IPS-NIHi7 (cell line): ENCODE data around the gene CTNNA2.

Experiments used
- DNase-seq: peaks from one replicate; pipeline ENCODE4 v3.0.0; 2012; ENCODE audit warnings: mixed read lengths; ENCODE audit errors: extremely low spot score

Gene CTNNA2

DNA sequence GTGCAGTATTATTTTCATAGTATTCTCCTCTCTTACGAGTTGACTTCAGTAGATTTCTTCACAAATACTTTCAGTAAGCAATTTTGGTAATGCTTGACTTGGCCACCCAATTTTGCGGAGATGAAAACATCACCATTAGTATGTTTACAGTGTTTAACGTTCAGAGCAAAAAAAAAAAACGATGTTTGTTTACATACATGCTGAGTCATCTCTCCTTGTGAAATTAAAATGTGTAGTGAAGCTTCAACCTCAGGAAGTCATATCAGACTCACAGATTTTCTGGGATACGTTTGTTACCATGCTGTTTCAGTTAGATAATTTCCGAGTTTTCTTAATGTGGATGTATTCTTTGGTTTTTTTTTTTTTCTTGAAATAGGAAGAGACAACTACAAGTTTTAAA, 100.1 kb downstream of the CTNNA2 start:
- DNase-seq = no peak

DNA sequence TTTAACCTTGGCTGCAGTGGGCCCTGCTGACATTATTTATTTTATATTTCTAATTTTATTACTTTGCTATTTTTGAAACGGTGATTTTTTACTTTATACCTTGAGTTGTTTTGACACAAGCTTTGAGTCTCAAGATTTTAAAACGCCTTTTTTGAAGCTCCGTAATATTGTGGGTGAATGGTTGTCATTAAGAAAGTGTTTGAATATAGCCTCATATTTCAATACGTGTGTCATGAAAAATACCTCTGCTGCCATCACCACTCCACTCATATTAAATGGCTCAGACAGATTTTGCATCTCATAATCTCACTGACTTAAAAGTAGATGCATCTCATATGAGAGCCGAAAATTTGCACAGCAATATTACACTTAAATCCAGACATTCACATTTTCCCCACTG, 106.6 kb downstream of the CTNNA2 start:
- no peak for DNase-seq

DNA sequence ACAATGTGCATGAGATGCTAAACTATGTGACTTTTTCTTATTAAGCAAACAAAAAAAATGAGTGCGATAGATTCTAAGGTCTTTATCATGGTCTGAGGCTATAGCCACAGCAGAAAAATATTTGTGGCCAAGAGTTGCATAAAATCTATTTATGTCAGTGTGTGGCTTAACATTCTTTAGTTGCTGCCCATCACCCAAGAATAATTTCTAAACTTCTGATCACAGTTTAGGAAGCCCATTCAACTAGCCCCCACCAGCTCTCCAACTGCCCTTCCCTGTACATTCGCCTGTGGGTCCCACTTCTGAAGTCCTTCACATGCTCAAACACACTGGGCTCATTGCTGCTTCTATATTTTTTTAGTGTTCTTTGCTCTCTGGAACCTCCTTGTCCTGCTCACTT, 107.1 kb downstream of the CTNNA2 start:
- no peak for DNase-seq

DNA sequence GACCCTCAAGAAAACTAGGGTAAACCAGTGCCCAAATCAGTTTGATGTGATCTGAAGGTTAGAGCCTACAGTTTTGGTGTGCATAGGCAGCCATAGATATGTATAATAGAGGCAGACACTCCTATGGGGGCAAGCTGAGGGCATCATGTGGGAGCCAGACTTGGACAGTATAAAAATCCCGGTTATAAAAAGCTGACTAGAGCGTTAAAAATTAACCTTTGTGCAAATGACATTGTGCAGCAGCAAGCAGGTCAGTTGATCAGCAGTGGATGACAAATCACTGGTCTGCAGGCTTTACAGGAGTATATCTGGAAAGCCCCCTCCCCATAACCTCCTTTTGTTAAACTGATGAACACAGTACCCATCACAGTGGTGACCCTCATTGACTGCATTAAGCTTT, 107.8 kb downstream of the CTNNA2 start:
- DNase-seq = no peak

DNA sequence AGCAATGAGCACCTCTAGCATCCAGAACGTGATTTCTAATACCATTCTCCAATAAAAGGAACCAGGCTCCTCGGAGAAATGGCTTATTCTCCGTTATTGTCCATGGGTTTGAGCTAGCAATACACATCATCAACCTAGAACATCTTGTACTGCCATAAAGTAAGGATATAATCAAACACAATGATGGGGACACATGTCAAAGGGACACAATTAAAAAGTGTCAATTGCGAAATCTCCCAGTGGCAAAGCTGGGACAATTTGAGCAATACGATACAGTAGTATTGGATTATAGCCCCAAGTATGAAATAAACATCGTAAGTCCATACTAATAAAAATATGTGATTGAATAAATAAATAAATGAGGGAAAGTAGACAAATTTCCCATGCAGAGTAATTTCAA, 108.4 kb downstream of the CTNNA2 start:
- no peak for DNase-seq

DNA sequence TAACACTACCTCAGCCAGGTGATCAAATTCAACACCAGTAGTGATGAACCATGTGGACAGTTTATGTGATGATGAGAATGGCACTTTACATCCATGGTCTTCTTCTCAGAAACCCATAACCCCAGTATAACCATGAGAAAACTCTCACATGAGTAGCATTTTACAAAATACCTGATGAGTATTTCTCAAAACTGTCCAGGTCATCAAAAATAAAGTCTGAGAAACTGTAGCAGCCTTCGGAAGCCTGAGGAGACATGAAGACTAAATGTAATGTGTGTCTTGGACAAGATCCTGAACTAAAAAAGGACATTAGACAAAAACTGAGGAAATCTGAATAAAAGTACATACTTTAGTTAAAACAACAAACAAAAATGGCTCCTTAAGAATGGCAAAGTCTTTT, 108.9 kb downstream of the CTNNA2 start:
- no peak for DNase-seq

DNA sequence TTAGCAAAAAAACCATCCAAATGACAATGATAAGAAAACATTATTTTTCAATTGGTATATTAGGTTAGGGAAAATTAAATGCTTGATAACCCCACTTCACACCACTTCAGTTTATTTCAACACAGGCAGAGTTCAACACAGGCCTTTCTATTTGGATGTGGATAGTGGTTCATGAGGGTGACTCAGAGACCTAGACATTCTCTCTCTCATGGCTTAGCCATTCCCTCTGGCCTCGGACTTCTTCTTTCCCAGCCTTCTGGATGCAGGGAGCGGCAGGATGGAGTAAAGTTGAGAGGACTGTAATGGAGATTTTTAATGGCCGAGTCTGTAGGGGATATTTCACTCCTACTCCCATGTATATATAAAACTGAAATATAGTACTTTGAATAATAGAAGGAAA, 109.7 kb downstream of the CTNNA2 start:
- DNase-seq = no peak

DNA sequence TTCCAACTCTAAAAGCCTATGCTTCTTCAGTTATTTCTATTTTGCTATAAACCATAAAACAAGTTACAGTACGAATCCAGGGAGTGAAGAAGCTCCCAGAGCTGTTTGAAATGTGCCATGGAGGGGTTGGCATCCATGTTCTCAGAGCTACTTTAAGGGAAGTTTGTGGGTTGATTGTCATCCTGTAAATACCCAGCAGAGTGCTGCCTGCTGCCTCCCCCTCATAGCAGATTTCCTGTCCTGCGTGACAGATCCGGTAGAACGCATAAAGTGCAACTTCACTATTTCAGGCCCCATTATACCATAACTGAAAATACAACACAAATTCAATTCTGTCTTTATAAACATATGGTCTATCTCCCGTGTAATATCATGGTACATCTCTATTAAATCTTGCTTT, 114.4 kb downstream of the CTNNA2 start:
- DNase-seq = no peak

DNA sequence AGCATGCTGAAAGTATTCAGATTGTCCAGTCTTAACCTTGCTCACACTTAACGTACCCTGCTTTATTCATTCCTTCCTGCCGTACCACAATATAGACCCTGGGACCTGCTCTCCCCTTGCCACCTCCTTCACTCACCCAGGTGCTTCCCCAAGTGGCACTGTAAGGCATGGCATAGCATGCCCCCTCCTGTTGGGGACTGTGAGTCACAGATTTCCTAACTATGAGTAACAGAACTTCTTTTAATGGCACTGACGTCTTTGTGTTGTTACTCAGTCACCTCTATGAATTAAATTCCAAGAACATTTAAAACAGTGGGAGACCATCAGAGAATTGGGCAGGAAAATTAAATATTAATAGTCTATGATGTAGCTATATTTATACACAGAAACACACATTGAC, 117.2 kb downstream of the CTNNA2 start:
- no peak for DNase-seq

DNA sequence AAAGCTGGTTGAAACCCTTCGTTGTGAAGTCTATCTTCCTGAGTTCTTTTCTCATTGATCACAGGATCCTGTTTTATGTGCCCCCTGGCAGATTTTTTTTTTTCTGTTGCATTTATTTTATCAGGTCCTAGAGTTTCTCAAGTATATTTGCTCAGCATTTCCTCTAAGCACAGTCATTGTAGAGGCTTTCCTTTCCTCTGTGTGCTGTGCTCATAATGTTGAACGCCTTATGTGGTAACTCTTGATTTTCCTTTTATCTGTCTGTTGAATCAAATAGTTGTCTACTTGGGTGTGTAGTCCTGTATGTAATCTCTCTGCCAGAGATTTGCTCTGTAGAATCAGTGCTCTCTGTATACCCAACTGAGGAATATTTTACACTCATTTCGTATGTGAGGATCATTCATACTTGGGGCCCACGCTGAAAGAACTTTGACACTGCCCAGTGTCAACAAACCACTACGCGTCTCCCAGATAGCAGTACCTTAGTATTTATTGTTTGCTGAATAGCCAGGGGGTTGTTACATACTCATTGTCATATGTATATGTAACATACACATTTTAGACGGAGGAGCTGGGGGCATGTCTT, 118.2 kb downstream of the CTNNA2 start:
- no peak for DNase-seq

DNA sequence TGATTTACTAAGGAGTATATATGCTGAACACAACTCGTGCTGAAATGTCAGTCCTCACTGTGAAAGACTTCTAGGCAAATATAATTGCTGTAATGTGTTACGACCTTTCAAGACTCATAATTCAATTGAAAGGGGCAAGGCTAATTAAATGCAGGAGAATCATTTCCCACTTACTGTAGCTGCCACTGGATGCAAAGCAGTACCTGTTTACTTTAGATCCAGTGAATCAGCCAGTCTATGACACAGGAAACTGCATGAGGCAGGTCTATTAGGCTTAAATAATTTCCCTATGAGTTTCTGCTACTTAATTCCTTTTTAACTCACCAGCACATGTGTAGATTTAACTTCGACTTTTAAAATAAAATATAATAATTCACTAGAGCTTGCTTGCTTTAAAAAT, 125.6 kb downstream of the CTNNA2 start:
- no peak for DNase-seq

DNA sequence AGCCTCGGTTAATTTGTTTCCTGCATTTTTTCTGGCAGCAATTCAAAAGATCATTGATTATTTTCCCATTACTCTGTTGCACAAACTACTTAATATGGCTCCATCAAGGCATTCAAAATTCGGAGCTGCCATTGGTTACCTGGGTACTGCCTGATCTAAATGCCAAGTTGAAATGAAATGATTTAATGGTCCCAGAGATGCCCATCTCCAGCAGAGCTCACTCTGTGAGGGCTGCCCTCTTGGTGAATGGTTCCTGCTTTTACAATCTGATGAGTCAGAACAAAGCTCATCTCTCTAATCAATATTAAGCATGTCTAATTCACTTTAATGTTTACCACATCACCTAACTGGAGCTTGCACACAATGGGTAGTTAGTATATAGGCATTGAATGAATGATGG, 126.1 kb downstream of the CTNNA2 start:
- DNase-seq = no peak

DNA sequence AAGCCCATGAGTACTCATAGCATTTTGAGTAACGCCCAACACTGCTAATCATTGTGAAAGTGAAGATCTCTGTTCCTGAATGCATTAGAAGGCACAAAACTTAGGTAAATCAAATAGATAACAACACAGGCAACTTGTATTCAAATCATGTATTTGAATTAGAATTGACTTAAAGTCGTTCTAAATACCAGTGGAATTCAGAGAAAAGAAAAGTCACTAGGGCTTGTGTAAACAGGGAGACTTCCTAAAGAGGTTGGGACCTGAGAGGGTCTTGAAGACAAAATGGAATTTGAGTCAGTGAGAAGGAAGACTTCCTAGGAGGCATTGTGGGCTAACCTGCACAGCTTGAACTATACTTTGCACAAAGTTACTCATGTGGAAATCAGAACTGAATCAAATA, 127.2 kb downstream of the CTNNA2 start:
- DNase-seq = peak; percentile 17

DNA sequence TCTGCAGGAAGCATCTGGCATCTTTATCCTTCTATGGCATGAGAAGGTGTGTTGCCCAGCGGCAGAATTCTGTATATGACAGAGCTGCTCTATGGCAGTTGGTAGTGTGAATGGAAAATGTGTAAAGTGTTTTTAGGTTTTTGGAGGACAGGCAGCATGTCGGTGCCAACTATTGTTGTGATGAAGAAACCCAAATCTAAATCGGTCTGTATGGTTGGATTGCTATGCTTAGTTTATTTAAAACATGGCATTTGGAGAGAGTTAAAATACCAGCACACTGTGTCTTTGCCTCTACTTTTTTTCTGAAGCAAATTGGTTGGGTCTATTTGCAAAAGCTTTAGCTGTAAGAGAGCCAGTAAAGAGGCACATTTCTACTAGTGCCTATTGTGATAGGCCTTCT, 136.7 kb downstream of the CTNNA2 start:
- no peak for DNase-seq

DNA sequence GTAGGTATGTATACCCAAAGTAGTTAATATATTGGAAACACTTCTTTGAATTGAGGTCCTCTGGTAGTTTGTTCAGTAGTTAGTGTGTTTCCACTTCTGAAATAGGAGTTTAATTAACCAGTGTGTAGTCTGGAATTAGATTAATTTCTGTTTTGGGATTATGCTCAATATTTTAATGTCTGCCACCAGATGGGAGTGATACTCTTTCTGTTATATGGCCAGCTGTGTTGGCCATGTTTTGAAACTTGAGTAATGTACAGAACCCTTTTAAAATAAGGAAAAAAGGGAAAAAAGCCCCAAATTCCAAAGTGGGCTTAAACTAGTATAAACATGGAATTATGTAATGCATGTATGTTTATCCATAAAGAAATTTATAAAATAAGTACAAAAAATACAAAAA, 147.7 kb downstream of the CTNNA2 start:
- DNase-seq = no peak

DNA sequence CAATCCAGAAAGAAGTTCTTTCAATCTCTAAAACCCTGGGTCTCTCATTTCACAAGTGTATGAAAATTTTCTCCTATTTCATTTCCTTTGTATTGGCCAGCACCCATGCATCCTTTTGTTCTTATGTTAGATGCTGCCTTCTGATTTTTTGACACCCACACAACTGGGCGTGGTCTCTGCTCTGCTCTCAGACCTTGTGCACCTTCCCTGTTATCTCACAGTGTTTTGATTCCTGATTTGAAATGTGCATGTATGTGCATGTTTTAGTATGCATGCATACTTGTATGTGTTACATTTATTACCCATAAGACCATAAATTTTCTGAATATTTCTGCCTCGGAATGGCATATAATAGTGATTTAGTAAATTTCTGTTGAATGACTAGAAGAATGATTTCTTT, 152.2 kb downstream of the CTNNA2 start:
- no peak for DNase-seq

DNA sequence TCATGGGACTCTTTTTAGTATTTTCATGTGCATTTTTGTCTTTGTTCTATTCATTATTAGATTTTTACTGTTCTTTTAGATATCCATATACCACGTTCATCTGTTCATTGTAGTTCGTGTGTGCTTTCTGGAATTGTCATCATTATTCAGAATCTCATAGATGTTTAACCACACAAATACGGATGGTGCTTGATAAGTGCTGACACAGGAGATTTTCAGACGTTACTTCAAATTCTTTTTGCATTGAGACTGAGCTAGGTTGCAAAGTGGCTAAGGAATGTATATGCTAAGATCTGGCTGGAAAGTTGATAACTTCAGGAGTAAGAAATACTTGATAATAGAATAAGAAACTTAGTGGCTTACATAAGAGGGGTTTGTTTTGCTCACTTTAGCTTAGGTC, 153.6 kb downstream of the CTNNA2 start:
- DNase-seq = no peak

DNA sequence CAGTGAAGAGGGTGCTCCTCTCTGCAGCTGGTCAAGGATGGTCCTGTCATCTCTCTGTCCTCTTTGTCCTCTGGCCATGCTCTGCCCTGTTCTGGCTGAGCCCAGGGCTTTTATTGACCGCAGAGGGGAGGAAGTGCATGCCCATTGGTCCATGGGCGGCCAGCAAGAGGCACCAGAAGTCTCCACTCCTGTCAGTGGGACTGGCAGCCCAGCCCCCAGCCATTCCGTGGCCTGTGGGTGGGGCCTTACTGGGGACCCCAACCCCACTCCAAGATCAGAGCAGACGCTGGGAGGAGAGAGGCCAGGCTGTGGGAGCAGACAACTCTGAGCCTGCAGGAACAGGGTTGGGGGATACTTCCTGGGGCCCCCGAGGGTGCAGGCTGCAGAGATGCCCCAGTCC, 156.9 kb downstream of the CTNNA2 start:
- no peak for DNase-seq

DNA sequence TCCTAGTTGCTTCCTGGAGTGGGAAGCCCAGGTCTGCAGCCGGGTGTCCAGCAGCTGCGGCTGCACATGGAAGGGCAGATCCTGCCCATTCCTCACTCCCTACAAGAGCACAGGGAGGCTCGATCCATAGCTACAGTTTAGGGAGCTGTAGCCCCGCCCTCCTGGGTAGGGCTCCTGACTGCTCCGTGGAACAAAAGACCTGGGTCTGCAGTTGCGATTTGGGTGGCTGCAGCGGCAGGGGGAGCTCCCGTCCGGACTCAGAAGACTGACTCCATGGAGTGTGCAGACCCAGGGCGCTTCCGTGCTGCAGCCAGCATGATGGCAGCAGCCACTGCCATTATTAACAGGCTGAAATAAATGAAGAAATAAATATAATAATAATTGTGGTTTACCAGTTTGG, 157.3 kb downstream of the CTNNA2 start:
- peak; percentile 89 for DNase-seq

DNA sequence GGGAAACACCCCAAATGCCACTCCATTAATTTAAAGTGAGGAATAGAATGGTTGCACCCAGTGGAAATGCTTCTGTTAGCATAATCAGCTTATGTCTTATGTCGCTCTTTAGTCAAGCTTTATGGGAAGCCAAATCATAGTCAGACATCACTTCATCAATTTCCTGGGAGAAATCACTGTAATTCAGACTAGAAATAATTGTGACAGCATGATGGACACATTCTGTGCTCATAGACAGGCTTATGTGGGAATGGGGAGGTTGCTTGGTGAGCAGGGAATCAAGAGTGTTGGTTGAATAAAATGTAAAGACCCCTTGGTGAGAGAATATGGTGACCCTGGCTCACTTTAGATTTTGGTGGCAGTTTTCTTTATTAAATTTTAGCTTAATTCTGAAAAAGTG, 174.0 kb downstream of the CTNNA2 start:
- DNase-seq = no peak

DNA sequence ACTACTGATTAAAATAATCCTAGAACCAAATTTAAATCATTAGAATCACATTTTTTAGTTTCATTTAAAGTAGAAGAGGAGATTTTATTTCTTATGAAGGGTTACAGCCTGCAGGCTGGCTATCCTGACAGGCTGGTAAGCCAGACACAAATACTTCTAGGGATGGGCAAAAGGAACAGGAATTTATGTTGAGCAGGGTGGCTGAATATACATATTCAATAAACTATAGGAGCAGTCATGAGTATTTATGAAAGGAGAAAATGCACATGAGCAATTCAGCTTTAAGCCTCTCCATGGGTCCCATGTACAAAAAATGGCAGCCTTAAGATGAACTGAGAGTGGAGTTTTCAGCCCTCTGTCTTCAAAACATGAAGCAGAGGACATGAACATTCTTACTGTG, 182.4 kb downstream of the CTNNA2 start:
- DNase-seq = no peak

DNA sequence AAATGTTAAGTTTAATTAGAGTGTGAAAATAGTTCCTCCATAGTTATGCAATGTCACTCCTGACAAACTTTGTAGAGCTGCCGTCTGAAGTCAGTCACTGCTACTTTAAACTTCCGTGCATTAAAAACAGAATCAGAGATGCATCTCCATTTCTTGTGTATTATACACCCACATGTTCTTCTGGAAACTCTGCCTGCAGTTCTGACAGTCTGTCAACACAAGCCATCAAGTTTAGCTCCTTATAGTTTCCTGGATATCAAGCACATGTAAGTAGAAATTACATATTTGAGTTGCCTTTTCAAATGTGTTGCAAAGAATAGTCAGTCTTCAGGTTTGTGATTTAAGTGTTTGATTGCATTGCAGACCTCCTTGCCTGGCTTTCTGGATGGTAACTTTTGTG, 184.3 kb downstream of the CTNNA2 start:
- no peak for DNase-seq

DNA sequence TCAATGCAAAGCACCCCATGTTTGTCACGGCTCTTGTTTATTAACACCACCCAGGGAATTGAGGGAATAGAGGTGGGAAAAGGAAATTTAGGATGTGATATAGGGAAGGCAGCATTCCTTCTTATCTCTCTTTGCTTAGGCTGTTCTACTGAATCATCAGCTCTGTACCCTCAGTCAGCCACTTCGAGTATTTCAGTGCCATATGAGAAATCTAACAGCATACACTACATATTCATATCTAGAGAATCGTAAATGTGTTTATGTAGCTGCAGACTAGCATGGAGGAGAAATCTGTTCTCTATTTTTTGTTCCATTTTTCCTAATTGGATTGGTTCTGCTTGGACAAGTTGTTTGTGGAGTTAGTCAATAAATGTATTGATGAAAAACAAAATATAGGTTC, 187.8 kb downstream of the CTNNA2 start:
- DNase-seq = no peak

DNA sequence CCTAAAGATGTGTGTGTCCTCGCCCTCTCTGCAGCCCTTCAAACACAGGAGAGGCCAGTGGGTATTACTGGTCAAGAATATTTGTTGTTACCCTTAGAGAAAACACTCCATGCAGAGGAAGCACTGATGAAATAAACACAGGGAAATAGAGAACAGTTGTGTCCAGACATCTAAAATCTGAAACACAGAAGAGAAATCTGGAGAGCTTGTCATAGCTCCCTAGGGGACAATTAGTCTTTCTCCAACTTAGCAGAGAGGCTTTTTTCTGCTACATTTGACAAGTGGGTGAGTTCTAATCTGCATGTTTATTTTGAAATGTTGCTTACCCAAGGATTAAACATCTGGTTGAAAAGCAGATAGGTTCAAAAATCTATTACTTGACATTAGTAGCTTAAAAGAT, 190.1 kb downstream of the CTNNA2 start:
- DNase-seq = no peak

DNA sequence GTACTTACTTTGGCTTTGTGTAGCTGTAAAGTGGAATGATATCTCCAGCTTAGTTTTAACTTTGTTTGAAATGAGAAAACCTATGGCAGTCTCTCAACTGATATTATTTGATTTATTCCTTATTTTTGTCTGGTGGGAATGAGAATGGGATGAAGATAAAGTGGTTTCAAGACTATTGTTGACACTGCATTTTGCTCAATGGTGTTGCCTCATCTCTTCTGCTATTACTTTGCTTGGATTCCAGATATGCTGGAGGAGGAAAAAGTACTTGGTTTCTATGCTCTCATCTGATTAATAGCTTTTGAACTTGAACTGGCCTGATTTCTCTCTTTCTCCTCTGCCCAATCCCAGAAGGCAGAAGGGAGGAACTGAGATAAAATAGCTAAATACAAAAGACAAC, 198.2 kb downstream of the CTNNA2 start:
- DNase-seq = no peak
